ENCODE data around the gene LAMA1. TPM values are rescaled to one million over a fixed set of nuclear protein-coding genes. Genes with fewer than 3 reads are reported as not detected.

Gene LAMA1
- total RNA-seq, 1 donor from 2014 or later = 91.4 TPM

GRCh38 chr18:7105268-7105667 lies 12.3 kb downstream of the LAMA1 start:
- TF ChIP-seq CTCF (IDR thresholded peaks at IDR 0.05; ENCODE audit: unreplicated experiment) = no peak
- Mint-ChIP-seq H3K9me3 (no peaks in the 10 kb centered on the region), H3K36me3 (peaks cover 4% of the 10 kb centered on the region), H3K4me3 (no peak overlapping the region), H3K27ac (no peak overlapping the region), H3K4me1 (peaks cover 10% of the 10 kb centered on the region), H3K27me3 (ENCODE audit: low read depth) (no peaks in the 10 kb centered on the region)
- DNase-seq (ENCODE audit: low spot score in 2 of 2, unreplicated experiment in 2 of 2) = no peak

GRCh38 chr18:7104649-7105048 lies 12.9 kb downstream of the LAMA1 start:
- Mint-ChIP-seq H3K9me3 (no peaks in the 10 kb centered on the region), H3K36me3 (peaks cover 4% of the 10 kb centered on the region), H3K4me3 (no peak overlapping the region), H3K27ac (no peak overlapping the region), H3K27me3 (ENCODE audit: low read depth) (no peaks in the 10 kb centered on the region), H3K4me1 (peaks cover 7% of the 10 kb centered on the region)
- no peak for TF ChIP-seq CTCF (IDR thresholded peaks at IDR 0.05; ENCODE audit: unreplicated experiment)
- no peak for DNase-seq (ENCODE audit: low spot score in 2 of 2, unreplicated experiment in 2 of 2)

GRCh38 chr18:7102131-7102530 lies 15.5 kb downstream of the LAMA1 start:
- peaks cover 9% of the 10 kb centered on the region for H3K36me3 Mint-ChIP-seq
- no peaks in the 10 kb centered on the region for H3K27me3 Mint-ChIP-seq (ENCODE audit: low read depth)
- no peak overlapping the region for H3K4me3 Mint-ChIP-seq
- H3K27ac Mint-ChIP-seq = peak overlapping the region; percentile 77
- H3K9me3 Mint-ChIP-seq = no peaks in the 10 kb centered on the region
- no peak for TF ChIP-seq CTCF (IDR thresholded peaks at IDR 0.05; ENCODE audit: unreplicated experiment)
- no peak for DNase-seq (ENCODE audit: low spot score in 2 of 2, unreplicated experiment in 2 of 2)
- H3K4me1 Mint-ChIP-seq = peaks cover 2% of the 10 kb centered on the region

GRCh38 chr18:7096838-7097237 lies 20.8 kb downstream of the LAMA1 start:
- TF ChIP-seq CTCF (IDR thresholded peaks at IDR 0.05; ENCODE audit: unreplicated experiment) = no peak
- no peak for DNase-seq (ENCODE audit: low spot score in 2 of 2, unreplicated experiment in 2 of 2)
- Mint-ChIP-seq H3K4me3 (no peak overlapping the region), H3K27me3 (ENCODE audit: low read depth) (no peaks in the 10 kb centered on the region), H3K4me1 (peaks cover 24% of the 10 kb centered on the region), H3K9me3 (no peaks in the 10 kb centered on the region), H3K27ac (no peak overlapping the region), H3K36me3 (peaks cover 5% of the 10 kb centered on the region)

- no peaks in the 10 kb centered on the region for H3K9me3 Mint-ChIP-seq
- H3K36me3 Mint-ChIP-seq = peaks cover 4% of the 10 kb centered on the region
- H3K27ac Mint-ChIP-seq = peak overlapping the region; percentile 72
- TF ChIP-seq CTCF (IDR thresholded peaks at IDR 0.05; ENCODE audit: unreplicated experiment) = no peak
- no peak overlapping the region for H3K4me3 Mint-ChIP-seq
- no peak for DNase-seq (ENCODE audit: low spot score in 2 of 2, unreplicated experiment in 2 of 2)
- peaks cover 43% of the 10 kb centered on the region for H3K4me1 Mint-ChIP-seq
- H3K27me3 Mint-ChIP-seq (ENCODE audit: low read depth) = no peaks in the 10 kb centered on the region
These were observed 23.2 kb downstream of the LAMA1 start for GRCh38 chr18:7094427-7094826.

GRCh38 chr18:7090771-7091170 lies 26.8 kb downstream of the LAMA1 start:
- H3K27me3 Mint-ChIP-seq (ENCODE audit: low read depth) = no peaks in the 10 kb centered on the region
- no peaks in the 10 kb centered on the region for H3K9me3 Mint-ChIP-seq
- peak overlapping the region; percentile 36 for H3K27ac Mint-ChIP-seq
- no peak for TF ChIP-seq CTCF (IDR thresholded peaks at IDR 0.05; ENCODE audit: unreplicated experiment)
- DNase-seq (ENCODE audit: low spot score in 2 of 2, unreplicated experiment in 2 of 2) = no peak
- H3K4me3 Mint-ChIP-seq = no peak overlapping the region
- no peaks in the 10 kb centered on the region for H3K36me3 Mint-ChIP-seq
- H3K4me1 Mint-ChIP-seq = peaks cover 41% of the 10 kb centered on the region
